Aorta (tissue), 5 donors: Measurements from ENCODE around the gene P2RY13. TPM values are rescaled to one million over a fixed set of nuclear protein-coding genes. Genes with fewer than 3 reads are reported as not detected.

Source experiments
- ATAC-seq: fragments of 200-7000 bp; cut with Tn5 transposase; one replicate; pipeline ENCODE4 v1.9.1; 2022; ENCODE audit warnings: moderate library complexity; ENCODE audit not compliant: low FRiP score
- DNase-seq, 2 donors: peaks; one replicate each; pipeline ENCODE4 v3.0.0-alpha.2; 2020
- H3K27ac ChIP-seq, 2 donors: one replicate each; pipeline ENCODE4 v1.5.1; 2013; ENCODE audit warnings: low read length in 2 of 2, mild to moderate bottlenecking in 2 of 2, moderate library complexity in 2 of 2, control low read depth in 1 of 2, inconsistent platforms in 1 of 2, low read depth in 1 of 2
- H3K27me3 ChIP-seq, 2 donors: one replicate each; pipeline ENCODE4 v1.6.1; 2013; ENCODE audit warnings: control low read depth in 1 of 2, low read length in 1 of 2, mild to moderate bottlenecking in 1 of 2, moderate library complexity in 1 of 2; ENCODE audit not compliant: insufficient read depth in 2 of 2, control insufficient read depth in 1 of 2
- H3K36me3 ChIP-seq, 2 donors: one replicate each; pipeline ENCODE4 v1.6.1; 2013; ENCODE audit warnings: control low read depth in 1 of 2, low read length in 1 of 2, mild to moderate bottlenecking in 1 of 2; ENCODE audit not compliant: insufficient read depth in 2 of 2, control insufficient read depth in 1 of 2
- H3K4me1 ChIP-seq, 2 donors: one replicate each; pipeline ENCODE4 v1.6.1; 2013; ENCODE audit warnings: low read length in 2 of 2, control low read depth in 1 of 2, mild to moderate bottlenecking in 1 of 2, moderate library complexity in 1 of 2; ENCODE audit not compliant: insufficient read depth in 2 of 2, control insufficient read depth in 1 of 2
- H3K4me3 ChIP-seq, 2 donors: one replicate each; pipeline ENCODE4 v1.5.1; 2013; ENCODE audit warnings: low read length in 2 of 2, control low read depth in 1 of 2, mild to moderate bottlenecking in 1 of 2
- H3K9me3 ChIP-seq: one replicate; pipeline ENCODE4 v1.6.1; 2013; ENCODE audit warnings: mild to moderate bottlenecking, low read length; ENCODE audit not compliant: control insufficient read depth
- WGBS, 2 donors: extraction: QIAGEN DNeasy Blood & Tissue Kit; methylation state at CpG; one replicate each; pipeline ENCODE4 v1.1.7; 2013; 5-methylcytosine and 5-hydroxymethylcytosine counted together
- intact Hi-C, 2 donors: fragments of 100-400 bp; cut with DNase I; formaldehyde crosslinking; loops; one replicate each; pipeline versions ENCODE4 v1.14.2 to v1.15.0; 2022
- polyA plus RNA-seq, 2 donors: library from polyadenylated mRNA; stranded (reverse); fragments of 200-250 nt; gene quantifications; one replicate each; pipeline ENCODE4 v1.2.3, GENCODE V29; 2013
- total RNA-seq, 2 donors: library from RNA; stranded (reverse); fragmentation: NEBNext Ultra II Directional; extraction: Animal tissue kit (Norgen Biotek cat#: 25700); gene quantifications; one replicate each; pipeline ENCODE4 v1.2.1, GENCODE V29; 2021
- donor health status: healthy with polysubstance abuse.
- donor health status: Bipolar disorder and iron deficiency.
- donor health status: DM: no; HTN: no; CAD: no.
- donor health status: DM: no; HTN: no; CAD: no.
- donor health status: DM: yes; HTN: yes; CAD: no.

The P2RY13 gene
- total and polyA plus RNA-seq, 4 donors, result 0.51 to 3.3 (median 2.7) TPM

DNA sequence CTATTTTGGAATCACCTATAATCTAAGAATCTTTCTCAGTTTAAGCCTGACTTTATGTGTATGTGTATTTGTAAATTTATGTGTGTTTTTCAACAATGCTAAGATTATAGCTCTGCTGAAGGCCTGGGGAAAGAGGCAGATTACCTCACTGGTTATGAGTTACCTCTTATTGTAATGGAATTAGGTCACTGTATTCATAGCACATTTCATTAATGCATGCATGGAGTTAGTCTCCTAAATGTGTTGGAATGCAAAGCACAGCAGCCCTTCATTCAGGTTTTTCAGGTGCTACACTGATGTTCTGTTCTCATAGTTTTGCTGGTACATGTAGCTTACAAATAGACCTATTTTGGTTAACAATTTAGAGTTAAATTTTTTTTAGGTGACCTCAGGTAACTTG is 22.2 kb downstream of the P2RY13 start:
- no peaks in the 10 kb centered on the region for H3K27me3 ChIP-seq
- no peak for ATAC-seq

DNA sequence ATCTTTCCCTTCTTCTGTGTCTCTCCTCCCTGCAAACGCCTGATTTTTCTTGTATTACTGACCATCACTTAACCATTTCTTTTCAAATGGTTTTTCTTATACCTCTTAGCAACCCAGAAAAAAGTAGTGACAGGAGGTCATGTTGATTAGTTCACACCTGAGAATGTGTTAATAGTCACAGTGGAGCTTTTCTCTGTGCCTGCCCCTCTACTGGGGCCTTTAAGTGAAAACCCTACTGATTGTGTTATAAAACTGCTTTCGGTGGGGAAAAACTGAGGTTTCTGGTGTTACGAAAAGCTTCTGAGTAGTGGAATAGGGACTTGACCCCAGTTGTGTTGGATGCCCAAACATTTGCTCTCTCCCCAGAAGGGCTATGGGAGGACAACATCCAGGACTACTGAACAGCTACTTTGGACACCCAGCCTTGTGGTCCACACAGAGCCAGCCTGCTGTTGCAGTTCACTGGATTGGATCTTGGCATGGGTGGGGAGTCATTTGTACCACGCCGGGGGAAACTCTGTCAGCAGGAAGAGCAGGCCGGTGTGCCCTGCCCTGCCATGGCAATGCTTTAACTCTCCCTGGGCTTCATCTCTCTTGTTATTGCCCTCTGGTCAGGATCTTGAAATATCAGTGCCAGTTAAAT is 23.1 kb downstream of the P2RY13 start:
- no peak overlapping the region for H3K4me3 ChIP-seq
- 95 to 98% methylated on average over 6 of the region's 6 CpGs for WGBS, 2 donors
- DNase-seq (no peak), ATAC-seq (no peak)
- no peaks in the 10 kb centered on the region for H3K36me3 ChIP-seq
- intact Hi-C loops, result no loop called here
- H3K27ac ChIP-seq, result no peak overlapping the region
- no peaks in the 10 kb centered on the region for H3K27me3 ChIP-seq
- H3K9me3 ChIP-seq, result no peaks in the 10 kb centered on the region
- H3K4me1 ChIP-seq, result peaks cover 0 to 4% of the 10 kb centered on the region in 2 donors

More for the DNA sequence above, 22.2 kb downstream of the P2RY13 start:
- Histone ChIP-seq H3K4me3 (no peak overlapping the region), H3K36me3 (no peaks in the 10 kb centered on the region), H3K9me3 (no peaks in the 10 kb centered on the region), H3K27ac (no peak overlapping the region), H3K4me1 (peaks cover 0 to 4% of the 10 kb centered on the region in 2 donors)
- DNase-seq, result no peak
- intact Hi-C loops, result no loop called here

DNA sequence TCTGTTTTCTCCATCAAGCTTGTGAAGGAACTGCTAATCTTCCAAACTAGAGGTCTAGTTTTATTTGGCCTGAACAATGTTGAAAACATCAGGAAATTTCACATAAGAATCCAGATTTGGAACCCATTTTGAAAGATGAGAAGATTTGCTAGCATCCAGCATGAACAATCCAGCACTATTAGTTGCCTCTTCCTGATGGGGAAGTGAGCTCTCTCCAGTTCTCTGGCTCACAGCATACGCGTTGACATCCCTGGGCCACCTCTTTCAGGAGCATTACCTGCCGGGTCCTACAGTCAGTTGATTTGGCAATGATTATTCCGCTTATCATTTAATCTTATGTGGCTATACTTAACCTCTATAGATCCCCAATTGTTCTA is 23.6 kb downstream of the P2RY13 start:
- no peaks in the 10 kb centered on the region for H3K9me3 ChIP-seq
- intact Hi-C loops, result no loop called here
- 96 to 97% methylated on average over 4 of the region's 4 CpGs for WGBS, 2 donors
- H3K27ac ChIP-seq, result no peak overlapping the region
- ATAC-seq (no peak), DNase-seq (no peak)
- no peaks in the 10 kb centered on the region for H3K36me3 ChIP-seq
- peaks cover 0 to 4% of the 10 kb centered on the region in 2 donors for H3K4me1 ChIP-seq
- no peak overlapping the region for H3K4me3 ChIP-seq
- H3K27me3 ChIP-seq, result no peaks in the 10 kb centered on the region

DNA sequence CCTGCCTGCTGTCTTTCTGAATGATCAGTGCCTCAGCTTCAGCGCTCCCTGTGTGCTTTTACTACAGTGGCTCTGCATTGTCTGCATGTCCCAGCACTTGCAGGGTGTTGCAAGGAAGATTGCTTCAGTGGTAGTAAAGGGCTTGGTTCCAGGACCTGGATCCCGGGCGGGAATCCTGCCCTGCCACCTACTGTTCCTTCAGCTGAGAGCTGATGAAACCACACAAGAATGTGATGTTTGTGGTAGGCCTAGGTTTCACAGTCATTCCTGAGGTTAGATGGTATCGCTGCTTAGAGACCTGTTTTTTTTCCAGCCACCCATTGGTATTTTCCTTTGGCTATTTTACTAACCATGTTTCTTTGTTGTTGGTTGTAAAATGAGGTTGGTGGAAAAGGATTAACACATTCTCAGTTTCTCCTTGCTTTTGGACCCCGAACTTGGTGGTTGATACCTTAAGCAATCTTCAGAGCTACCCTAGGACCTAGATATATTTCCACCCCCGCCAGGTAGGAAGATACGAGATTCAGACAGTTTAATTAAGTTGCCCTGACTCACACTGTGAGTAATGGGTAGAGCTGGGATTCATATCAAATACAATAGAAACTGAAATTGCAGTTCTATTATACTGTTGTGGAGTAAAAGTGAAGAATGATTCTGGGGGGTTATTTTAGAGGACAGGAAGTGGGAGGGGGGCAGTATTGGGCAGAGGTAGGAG is 24.1 kb downstream of the P2RY13 start:
- Histone ChIP-seq H3K27me3 (no peaks in the 10 kb centered on the region), H3K4me3 (no peak overlapping the region), H3K27ac (no peak overlapping the region), H3K4me1 (peaks cover 0 to 4% of the 10 kb centered on the region in 2 donors), H3K9me3 (no peaks in the 10 kb centered on the region), H3K36me3 (no peaks in the 10 kb centered on the region)
- WGBS, 2 donors, result 52 to 53% methylated on average over 7 of the region's 7 CpGs
- ATAC-seq (peak; percentile 64), DNase-seq (peak; percentile 65 to 78)
- intact Hi-C loops, result no loop called here

DNA sequence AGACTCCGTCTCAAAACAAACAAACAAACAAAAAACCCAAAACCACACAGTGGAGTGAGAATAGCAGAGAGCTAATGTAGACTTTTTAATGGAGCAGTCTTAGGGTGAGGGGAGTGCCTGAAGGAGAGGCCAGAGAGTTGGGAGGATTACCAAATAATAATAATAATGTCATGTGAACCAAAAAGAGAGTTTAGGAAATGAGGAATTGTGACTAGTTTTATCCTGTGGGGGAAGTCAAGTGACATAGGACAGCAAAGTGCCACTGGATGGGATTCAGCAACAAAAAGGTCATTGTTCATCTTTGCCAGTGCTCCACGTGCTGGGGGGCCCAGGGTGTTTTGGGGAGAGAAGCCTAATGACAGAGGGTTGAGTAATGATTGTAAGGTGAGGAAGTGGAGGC is 25.6 kb downstream of the P2RY13 start:
- 74 to 89% methylated on average over 2 of the region's 2 CpGs for WGBS, 2 donors
- no peak overlapping the region for H3K4me3 ChIP-seq
- no peaks in the 10 kb centered on the region for H3K36me3 ChIP-seq
- ATAC-seq, result no peak
- H3K9me3 ChIP-seq, result no peaks in the 10 kb centered on the region
- H3K4me1 ChIP-seq, result peaks cover 0 to 4% of the 10 kb centered on the region in 2 donors
- H3K27me3 ChIP-seq, result no peaks in the 10 kb centered on the region
- intact Hi-C loops, result no loop called here
- no peak overlapping the region for H3K27ac ChIP-seq
- no peak for DNase-seq

DNA sequence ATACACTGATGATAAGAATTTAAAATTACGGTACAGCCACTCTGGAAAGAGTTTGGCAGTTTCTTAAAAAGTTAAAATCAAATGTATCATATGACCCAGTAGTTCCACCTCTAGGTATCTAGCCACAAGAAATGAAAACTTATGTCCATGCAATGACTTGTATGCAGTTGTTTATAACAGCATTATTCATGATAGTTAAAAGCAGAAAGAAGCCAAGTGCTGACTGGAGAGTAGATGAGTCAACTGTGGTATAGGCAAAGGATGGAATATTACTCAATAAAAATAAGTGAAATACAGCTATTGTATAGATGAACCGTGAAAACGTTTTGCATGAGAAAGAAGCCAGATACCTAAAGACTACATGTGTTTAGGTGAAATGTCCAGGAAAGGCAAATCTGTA is 27.6 kb downstream of the P2RY13 start:
- Histone ChIP-seq H3K9me3 (no peaks in the 10 kb centered on the region), H3K27ac (no peak overlapping the region), H3K27me3 (no peaks in the 10 kb centered on the region), H3K4me3 (no peak overlapping the region), H3K36me3 (no peaks in the 10 kb centered on the region), H3K4me1 (peaks cover 0 to 4% of the 10 kb centered on the region in 2 donors)
- 93% methylated on average over 3 of the region's 3 CpGs for WGBS, 2 donors
- intact Hi-C loops, result no loop called here
- ATAC-seq (no peak), DNase-seq (no peak)

DNA sequence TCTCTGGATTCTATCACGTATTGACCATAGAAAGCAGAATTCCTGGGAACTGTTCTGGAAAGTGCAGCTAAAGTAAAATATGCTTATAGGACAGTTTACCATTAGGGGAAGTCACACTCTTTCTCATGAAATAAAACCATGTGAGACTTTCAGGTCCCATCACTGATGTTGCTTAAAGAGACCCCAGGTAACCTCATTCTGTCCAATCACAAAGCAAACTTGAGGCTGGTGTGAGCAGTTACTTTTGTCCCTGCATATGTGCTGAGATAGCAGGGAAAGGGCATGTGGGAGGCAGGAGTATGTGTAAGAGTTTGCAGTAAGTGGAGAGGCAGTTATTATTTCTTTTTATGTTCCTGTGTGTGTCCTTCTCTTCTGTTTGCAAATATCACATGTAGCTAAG is 28.8 kb downstream of the P2RY13 start:
- 69 to 86% methylated on average over 1 of the region's 1 CpG for WGBS, 2 donors
- H3K9me3 ChIP-seq, result no peaks in the 10 kb centered on the region
- intact Hi-C loops, result no loop called here
- DNase-seq (no peak), ATAC-seq (no peak)
- no peaks in the 10 kb centered on the region for H3K36me3 ChIP-seq
- no peaks in the 10 kb centered on the region for H3K27me3 ChIP-seq
- H3K4me3 ChIP-seq, result no peak overlapping the region
- no peak overlapping the region for H3K27ac ChIP-seq
- H3K4me1 ChIP-seq, result peaks cover 0 to 4% of the 10 kb centered on the region in 2 donors

DNA sequence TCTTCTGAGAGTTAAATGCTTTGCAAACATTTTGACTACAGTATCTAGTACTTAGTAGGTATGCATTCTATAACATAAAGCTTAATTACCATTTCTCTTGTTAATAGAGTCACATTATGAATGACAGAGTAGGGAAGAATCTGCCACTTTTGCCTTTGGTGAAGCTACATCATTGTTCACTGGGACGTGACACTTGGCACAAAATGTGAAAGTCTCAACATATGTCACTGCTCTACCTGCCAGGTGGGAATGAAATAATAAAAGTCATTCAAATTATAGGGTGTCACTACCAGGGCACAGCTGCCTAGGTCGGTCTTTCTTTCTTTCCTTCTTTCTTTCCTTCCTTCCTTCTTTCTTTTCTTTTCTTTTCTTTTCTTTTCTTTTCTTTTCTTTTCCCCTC is 30.3 kb downstream of the P2RY13 start:
- Histone ChIP-seq H3K4me1 (no peaks in the 10 kb centered on the region), H3K27ac (no peak overlapping the region), H3K36me3 (no peaks in the 10 kb centered on the region), H3K9me3 (no peaks in the 10 kb centered on the region), H3K4me3 (no peak overlapping the region), H3K27me3 (no peaks in the 10 kb centered on the region)
- intact Hi-C loops, result no loop called here
- no peak for DNase-seq
- 95% methylated on average over 2 of the region's 2 CpGs for WGBS, 2 donors
- ATAC-seq, result no peak

DNA sequence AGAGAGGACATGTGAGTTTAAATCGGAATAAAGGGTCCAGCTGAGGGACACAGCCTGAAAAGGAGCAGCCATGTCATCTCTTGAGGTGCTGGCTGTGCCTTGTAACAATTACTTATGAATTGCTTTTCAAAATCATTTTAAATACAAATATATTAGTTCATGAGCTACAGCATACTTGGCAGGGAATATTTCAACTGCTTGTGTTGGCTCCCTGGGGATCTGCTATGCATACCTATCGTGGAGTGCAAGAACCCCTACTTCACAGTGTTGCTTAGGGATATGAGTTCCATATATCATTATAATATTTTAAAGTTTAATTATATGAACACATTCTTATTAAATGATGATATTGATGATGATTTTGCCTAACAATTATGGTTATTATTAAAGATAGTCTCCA is 31.9 kb downstream of the P2RY13 start:
- no peaks in the 10 kb centered on the region for H3K36me3 ChIP-seq
- ATAC-seq (no peak), DNase-seq (no peak)
- intact Hi-C loops, result no loop called here
- no peaks in the 10 kb centered on the region for H3K9me3 ChIP-seq
- 11 to 31% methylated on average over 2 of the region's 2 CpGs for WGBS, 2 donors
- no peaks in the 10 kb centered on the region for H3K27me3 ChIP-seq
- no peaks in the 10 kb centered on the region for H3K4me1 ChIP-seq
- no peak overlapping the region for H3K4me3 ChIP-seq
- no peak overlapping the region for H3K27ac ChIP-seq
